GM12891 (cell line): Measurements from ENCODE around the gene MRTFB.

Experiments used
- POLR2A ChIP-seq: IDR thresholded peaks from 2 replicates; pipeline ENCODE4 v1.6.1; 2011; ENCODE audit warnings: low read depth, low read length, control low read depth
- POLR2AphosphoS5 ChIP-seq: IDR thresholded peaks from 2 replicates; pipeline ENCODE4 v1.6.1; 2011; ENCODE audit warnings: low read depth, low read length, control low read depth
- SPI1 ChIP-seq: IDR thresholded peaks from 2 replicates; pipeline ENCODE4 v1.6.1; 2011; ENCODE audit warnings: low read depth, low read length, control low read depth

- TF ChIP-seq POLR2A (no peak), SPI1 (0 out of 2 replicates have a peak, but pooled peaks have one; percentile 9), POLR2AphosphoS5 (no peak)
These were observed 46.8 kb upstream of the MRTFB start for GRCh38 chr16:14024283-14024682.
